SK-N-SH treated with all-trans-retinoic acid at 6 μM for 48 hours (cell line): ENCODE measurements around the gene ELOVL1.

ENCODE experiments used
- ATAC-seq: fragments of 200-7000 bp; cut with Tn5 transposase; 3 replicates; pipeline ENCODE4 v1.9.1; 2020; ENCODE audit warnings: mild to moderate bottlenecking, moderate library complexity
- ARNTL ChIP-seq: fragments of 450-650 bp; formaldehyde crosslinking; IDR thresholded peaks from 2 replicates; pipeline ENCODE4 v1.5.0; 2020; ENCODE audit warnings: low read depth, mild to moderate bottlenecking, moderate library complexity, borderline replicate concordance
- BACH2 ChIP-seq: fragments of 250-450 bp; sonication (Bioruptor Pico); IDR thresholded peaks from 2 replicates; pipeline ENCODE4 v1.9.0; 2021; ENCODE audit warnings: mild to moderate bottlenecking, borderline replicate concordance
- CSDC2 ChIP-seq: fragments of 250-450 bp; sonication (Bioruptor Pico); IDR thresholded peaks from 2 replicates; pipeline ENCODE4 v1.5.0; 2020; ENCODE audit warnings: mild to moderate bottlenecking, moderate library complexity
- ESRRG ChIP-seq: fragments of 250-450 bp; sonication (Bioruptor Pico); IDR thresholded peaks from 2 replicates; pipeline ENCODE4 v1.6.1; 2021; ENCODE audit warnings: mild to moderate bottlenecking
- GLIS3 ChIP-seq: fragments of 250-450 bp; sonication (Bioruptor Pico); IDR thresholded peaks from 2 replicates; pipeline ENCODE4 v1.5.0; 2020; ENCODE audit warnings: mild to moderate bottlenecking, moderate library complexity
- ISL1 ChIP-seq: fragments of 250-450 bp; sonication (Bioruptor Pico); IDR thresholded peaks from 2 replicates; pipeline ENCODE4 v2.1.2; 2022; ENCODE audit warnings: mild to moderate bottlenecking, moderate library complexity
- OSR1 ChIP-seq: fragments of 250-450 bp; sonication (Bioruptor Pico); IDR thresholded peaks from 2 replicates; pipeline ENCODE4 v1.8.0; 2022; ENCODE audit warnings: moderate library complexity, mild to moderate bottlenecking, inconsistent platforms
- PPARA ChIP-seq: fragments of 250-450 bp; sonication (Bioruptor Pico); IDR thresholded peaks from 2 replicates; pipeline ENCODE4 v1.5.0; 2020; ENCODE audit warnings: mild to moderate bottlenecking, borderline replicate concordance
- SNAI2 ChIP-seq: fragments of 250-450 bp; sonication (Bioruptor Pico); IDR thresholded peaks from 2 replicates; pipeline ENCODE4 v1.5.0; 2020; ENCODE audit warnings: mild to moderate bottlenecking, moderate library complexity
- TCF4 ChIP-seq: fragments of 250-450 bp; sonication (Bioruptor Pico); IDR thresholded peaks from 2 replicates; pipeline ENCODE4 v1.8.0; 2021; ENCODE audit warnings: mild to moderate bottlenecking, moderate library complexity, borderline replicate concordance
- TOX ChIP-seq: fragments of 250-450 bp; sonication (Bioruptor Pico); IDR thresholded peaks from 2 replicates; pipeline ENCODE4 v1.8.0; 2021; ENCODE audit warnings: mild to moderate bottlenecking, moderate library complexity, borderline replicate concordance
- ZC3H10 ChIP-seq: fragments of 250-450 bp; sonication (Bioruptor Pico); IDR thresholded peaks from 2 replicates; pipeline ENCODE4 v1.5.1; 2021; ENCODE audit warnings: mild to moderate bottlenecking, moderate library complexity
- ZFP30 ChIP-seq: fragments of 450-650 bp; formaldehyde crosslinking; IDR thresholded peaks from 2 replicates; pipeline ENCODE4 v1.5.0; 2022; ENCODE audit warnings: mild to moderate bottlenecking, moderate library complexity
- ZNF565 ChIP-seq: fragments of 450-650 bp; formaldehyde crosslinking; conservative IDR thresholded peaks from 2 replicates; pipeline ENCODE4 v1.5.0; 2020; ENCODE audit warnings: low read depth, mild to moderate bottlenecking, moderate library complexity
- TF ChIP-seq, protein P1 (sequence below): fragments of 250-450 bp; sonication (Bioruptor Pico); IDR thresholded peaks from 2 replicates; pipeline ENCODE4 v1.8.0; 2020; ENCODE audit warnings: mild to moderate bottlenecking, moderate library complexity, borderline replicate concordance
- TF ChIP-seq, protein P2 (sequence below): fragments of 250-450 bp; sonication (Bioruptor Pico); IDR thresholded peaks from 2 replicates; pipeline ENCODE4 v1.8.0; 2021; ENCODE audit warnings: low read depth, mild to moderate bottlenecking, moderate library complexity, borderline replicate concordance
- TF ChIP-seq, protein P3 (sequence below): fragments of 250-450 bp; sonication (Bioruptor Pico); IDR thresholded peaks from 2 replicates; pipeline ENCODE4 v1.5.1; 2021; ENCODE audit warnings: mild to moderate bottlenecking, moderate library complexity
- TF ChIP-seq, protein P4 (sequence below): fragments of 250-450 bp; sonication (Bioruptor Pico); IDR thresholded peaks from 2 replicates; pipeline ENCODE4 v1.5.0; 2020; ENCODE audit warnings: mild to moderate bottlenecking, moderate library complexity

Gene ELOVL1

DNA sequence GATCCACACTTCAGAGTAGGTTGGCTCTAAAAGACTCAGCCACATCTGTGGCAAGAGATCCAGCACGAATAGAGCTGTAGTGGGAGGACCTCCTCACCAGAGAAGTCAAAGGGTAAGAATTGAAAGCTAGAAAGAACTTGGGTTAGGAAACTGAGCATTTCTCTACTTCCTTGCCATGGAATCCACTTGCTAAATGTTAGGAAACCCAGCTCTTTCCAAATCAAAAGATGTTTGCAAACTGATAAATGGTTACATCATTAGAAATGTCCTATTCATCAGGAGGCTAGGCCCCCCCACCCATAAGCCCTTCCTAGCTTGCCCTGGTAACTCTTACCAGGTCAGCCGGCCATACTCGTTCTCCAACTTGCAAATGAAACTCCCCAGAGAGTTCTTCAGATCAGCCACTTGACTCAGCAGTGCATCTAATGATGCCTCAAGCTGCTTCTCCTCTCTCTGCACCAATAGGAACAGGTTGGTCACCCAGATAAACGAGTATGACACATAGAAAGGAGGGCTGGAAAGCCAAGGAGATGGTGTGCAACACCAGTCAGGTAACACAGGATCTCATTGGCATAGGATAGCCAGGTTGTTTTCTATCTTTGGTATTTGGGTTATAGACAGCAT lies 20.3 kb upstream of the ELOVL1 start (continued):
- TF ChIP-seq, protein P1, sequence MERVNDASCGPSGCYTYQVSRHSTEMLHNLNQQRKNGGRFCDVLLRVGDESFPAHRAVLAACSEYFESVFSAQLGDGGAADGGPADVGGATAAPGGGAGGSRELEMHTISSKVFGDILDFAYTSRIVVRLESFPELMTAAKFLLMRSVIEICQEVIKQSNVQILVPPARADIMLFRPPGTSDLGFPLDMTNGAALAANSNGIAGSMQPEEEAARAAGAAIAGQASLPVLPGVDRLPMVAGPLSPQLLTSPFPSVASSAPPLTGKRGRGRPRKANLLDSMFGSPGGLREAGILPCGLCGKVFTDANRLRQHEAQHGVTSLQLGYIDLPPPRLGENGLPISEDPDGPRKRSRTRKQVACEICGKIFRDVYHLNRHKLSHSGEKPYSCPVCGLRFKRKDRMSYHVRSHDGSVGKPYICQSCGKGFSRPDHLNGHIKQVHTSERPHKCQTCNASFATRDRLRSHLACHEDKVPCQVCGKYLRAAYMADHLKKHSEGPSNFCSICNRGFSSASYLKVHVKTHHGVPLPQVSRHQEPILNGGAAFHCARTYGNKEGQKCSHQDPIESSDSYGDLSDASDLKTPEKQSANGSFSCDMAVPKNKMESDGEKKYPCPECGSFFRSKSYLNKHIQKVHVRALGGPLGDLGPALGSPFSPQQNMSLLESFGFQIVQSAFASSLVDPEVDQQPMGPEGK (CRISPR knock-in tag), result no peak
- TF ChIP-seq ESRRG, result no peak
- TF ChIP-seq CSDC2, result no peak

DNA sequence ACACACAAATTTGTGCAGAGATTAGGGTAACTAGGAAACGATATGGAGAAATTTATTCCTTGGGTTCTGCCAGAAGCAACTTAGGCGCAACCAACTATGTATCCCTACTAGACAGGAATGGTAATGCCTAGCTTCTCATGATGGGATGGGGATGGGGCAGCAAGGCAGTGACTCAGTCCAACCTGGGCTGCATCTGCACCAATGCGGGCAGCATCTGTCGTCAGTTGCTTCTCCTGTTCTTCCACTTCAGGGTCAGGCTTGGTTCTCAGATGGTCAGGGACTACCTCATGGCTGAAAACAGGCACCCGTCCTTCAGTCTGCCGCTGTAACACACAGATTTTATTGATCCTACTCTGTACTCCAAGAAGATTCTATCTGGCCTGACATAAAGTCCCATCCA lies 18.9 kb upstream of the ELOVL1 start:
- ATAC-seq, result no peak
- TF ChIP-seq ZC3H10 (CRISPR knock-in tag) (no peak), PPARA (CRISPR knock-in tag) (no peak), BACH2 (no peak), ISL1 (CRISPR knock-in tag) (no peak), TOX (CRISPR knock-in tag) (no peak)
- TF ChIP-seq, protein P2, sequence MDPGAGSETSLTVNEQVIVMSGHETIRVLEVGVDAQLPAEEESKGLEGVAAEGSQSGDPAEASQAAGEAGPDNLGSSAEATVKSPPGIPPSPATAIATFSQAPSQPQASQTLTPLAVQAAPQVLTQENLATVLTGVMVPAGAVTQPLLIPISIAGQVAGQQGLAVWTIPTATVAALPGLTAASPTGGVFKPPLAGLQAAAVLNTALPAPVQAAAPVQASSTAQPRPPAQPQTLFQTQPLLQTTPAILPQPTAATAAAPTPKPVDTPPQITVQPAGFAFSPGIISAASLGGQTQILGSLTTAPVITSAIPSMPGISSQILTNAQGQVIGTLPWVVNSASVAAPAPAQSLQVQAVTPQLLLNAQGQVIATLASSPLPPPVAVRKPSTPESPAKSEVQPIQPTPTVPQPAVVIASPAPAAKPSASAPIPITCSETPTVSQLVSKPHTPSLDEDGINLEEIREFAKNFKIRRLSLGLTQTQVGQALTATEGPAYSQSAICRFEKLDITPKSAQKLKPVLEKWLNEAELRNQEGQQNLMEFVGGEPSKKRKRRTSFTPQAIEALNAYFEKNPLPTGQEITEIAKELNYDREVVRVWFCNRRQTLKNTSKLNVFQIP (CRISPR knock-in tag), result no peak
- TF ChIP-seq, protein P3, sequence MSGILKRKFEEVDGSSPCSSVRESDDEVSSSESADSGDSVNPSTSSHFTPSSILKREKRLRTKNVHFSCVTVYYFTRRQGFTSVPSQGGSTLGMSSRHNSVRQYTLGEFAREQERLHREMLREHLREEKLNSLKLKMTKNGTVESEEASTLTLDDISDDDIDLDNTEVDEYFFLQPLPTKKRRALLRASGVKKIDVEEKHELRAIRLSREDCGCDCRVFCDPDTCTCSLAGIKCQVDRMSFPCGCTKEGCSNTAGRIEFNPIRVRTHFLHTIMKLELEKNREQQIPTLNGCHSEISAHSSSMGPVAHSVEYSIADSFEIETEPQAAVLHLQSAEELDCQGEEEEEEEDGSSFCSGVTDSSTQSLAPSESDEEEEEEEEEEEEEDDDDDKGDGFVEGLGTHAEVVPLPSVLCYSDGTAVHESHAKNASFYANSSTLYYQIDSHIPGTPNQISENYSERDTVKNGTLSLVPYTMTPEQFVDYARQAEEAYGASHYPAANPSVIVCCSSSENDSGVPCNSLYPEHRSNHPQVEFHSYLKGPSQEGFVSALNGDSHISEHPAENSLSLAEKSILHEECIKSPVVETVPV, result no peak

DNA sequence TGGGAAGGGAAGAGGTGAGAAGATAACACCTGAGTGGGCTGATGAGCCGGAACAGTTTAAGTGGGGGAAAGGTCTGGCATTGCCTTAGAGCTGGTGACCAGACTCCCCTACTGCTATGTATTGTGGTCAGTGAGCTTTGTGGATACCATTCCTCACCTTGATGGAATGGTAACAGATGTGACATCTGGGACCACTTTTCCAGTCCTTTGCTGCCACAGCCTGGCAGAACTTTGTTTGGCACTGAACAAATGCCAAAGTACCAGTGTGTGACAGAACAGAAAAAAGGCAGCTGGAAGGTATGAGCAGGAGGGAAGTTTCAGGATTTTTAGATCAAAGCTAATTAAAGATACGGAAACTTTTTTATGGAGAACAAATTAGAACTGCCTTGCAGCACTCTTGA lies 15.6 kb upstream of the ELOVL1 start:
- no peak for TF ChIP-seq ISL1 (CRISPR knock-in tag)
- no peak for TF ChIP-seq GLIS3
- TF ChIP-seq, protein P4, sequence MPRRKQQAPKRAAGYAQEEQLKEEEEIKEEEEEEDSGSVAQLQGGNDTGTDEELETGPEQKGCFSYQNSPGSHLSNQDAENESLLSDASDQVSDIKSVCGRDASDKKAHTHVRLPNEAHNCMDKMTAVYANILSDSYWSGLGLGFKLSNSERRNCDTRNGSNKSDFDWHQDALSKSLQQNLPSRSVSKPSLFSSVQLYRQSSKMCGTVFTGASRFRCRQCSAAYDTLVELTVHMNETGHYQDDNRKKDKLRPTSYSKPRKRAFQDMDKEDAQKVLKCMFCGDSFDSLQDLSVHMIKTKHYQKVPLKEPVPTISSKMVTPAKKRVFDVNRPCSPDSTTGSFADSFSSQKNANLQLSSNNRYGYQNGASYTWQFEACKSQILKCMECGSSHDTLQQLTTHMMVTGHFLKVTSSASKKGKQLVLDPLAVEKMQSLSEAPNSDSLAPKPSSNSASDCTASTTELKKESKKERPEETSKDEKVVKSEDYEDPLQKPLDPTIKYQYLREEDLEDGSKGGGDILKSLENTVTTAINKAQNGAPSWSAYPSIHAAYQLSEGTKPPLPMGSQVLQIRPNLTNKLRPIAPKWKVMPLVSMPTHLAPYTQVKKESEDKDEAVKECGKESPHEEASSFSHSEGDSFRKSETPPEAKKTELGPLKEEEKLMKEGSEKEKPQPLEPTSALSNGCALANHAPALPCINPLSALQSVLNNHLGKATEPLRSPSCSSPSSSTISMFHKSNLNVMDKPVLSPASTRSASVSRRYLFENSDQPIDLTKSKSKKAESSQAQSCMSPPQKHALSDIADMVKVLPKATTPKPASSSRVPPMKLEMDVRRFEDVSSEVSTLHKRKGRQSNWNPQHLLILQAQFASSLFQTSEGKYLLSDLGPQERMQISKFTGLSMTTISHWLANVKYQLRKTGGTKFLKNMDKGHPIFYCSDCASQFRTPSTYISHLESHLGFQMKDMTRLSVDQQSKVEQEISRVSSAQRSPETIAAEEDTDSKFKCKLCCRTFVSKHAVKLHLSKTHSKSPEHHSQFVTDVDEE, result no peak
- TF ChIP-seq PPARA (CRISPR knock-in tag), result no peak
- ATAC-seq, result peak; percentile 30; the same call in 2 of the 3 replicates

DNA sequence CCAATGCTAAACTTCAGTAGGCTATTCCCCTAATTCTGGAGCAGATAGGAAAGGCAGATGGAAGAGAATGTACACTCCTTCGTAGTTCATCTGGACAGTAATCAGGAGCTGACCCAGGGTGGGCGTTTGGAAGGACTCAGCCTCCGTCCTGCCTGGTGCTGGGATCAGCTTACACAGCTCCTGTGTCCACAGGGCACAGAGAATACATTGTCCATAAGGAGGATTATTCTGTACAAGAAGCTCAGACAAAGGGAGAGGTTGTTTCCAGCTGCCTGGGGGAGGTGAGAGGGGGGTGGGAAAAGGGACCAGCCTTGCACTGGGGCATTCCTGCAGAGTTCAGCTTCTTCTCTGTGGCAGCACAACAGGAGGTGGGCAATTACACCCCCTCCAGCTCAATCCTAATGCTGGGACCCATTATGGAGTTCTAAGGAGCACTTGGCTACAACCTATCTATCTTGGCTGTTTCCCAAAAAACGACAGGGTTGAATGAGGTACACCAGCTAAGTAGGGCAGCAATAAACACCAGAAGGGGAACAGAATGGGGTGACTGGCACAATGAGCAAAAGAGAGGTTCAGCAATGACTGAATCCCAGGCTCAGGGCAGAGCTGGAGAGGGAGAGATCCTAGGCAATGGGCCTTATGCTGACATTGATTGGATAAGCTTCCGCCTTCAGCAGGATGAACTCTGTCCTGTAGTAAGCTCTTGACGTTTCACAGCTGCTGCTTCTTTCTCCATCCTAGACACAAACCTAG lies 14.4 kb upstream of the ELOVL1 start:
- ATAC-seq, result peak; percentile 20; the same call in 2 of the 3 replicates
- TF ChIP-seq TOX (CRISPR knock-in tag) (no peak), SNAI2 (CRISPR knock-in tag) (no peak), PPARA (CRISPR knock-in tag) (no peak), ZFP30 (CRISPR knock-in tag) (no peak), OSR1 (no peak), CSDC2 (no peak), ZNF565 (CRISPR knock-in tag) (no peak), GLIS3 (no peak), TCF4 (CRISPR knock-in tag) (no peak), ESRRG (no peak), ARNTL (CRISPR knock-in tag) (no peak), ZC3H10 (CRISPR knock-in tag) (no peak), ISL1 (CRISPR knock-in tag) (no peak)
- TF ChIP-seq, protein P4, result no peak
- TF ChIP-seq, protein P3, result no peak
- TF ChIP-seq, protein P1 (CRISPR knock-in tag), result no peak
